ENCODE measurements around the gene ENO2. TPM values are rescaled to one million over a fixed set of nuclear protein-coding genes. Genes with fewer than 3 reads are reported as not detected.

The ENO2 gene
- total RNA-seq, 2 donors from 2014 or later, result 104 to 139 TPM

DNA sequence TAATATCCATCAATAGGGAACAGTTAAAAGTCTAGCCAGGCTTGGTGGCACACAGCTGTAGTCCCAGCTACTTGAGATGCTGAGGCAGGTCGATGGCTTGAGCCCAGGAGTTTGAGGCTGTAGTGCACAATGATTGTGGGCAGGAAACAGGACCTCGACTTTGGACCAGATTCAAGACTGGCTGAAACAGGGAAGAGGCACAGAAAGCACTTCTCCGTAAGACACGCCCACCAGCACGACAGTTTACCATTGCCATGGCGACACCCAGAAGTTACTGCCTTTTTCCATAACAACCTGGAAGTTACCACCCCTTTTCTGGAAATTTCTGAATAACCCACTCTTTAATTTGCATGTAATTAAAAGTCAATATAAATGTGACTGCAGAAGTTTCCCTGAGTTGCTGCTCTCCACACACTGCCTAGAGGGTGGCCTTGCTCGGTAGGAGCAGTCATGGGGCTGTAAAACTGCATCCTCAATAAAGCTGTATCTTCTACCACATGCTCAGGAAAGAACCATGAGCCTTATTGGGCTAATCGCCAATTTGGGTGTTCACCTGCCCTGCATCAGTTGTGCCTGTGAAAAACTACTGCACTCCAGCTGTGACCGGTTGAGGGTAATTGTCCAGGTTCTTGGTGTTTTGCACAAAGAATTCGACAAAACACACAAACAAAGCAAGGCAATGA lies 14.4 kb upstream of the ENO2 start:
- WGBS, 2 experiments (ENCODE audit: insufficient coverage in 1 of 2, insufficient read length in 1 of 2), result 86% methylated on average over 7 to 10 of the region's 10 CpGs
- Mint-ChIP-seq H3K9me3 (no peaks in the 10 kb centered on the region), H3K4me3 (no peak overlapping the region), H3K27me3 (ENCODE audit: insufficient read depth) (peaks cover 4% of the 10 kb centered on the region), H3K36me3 (ENCODE audit: low read depth) (no peaks in the 10 kb centered on the region), H3K4me1 (peaks cover 13% of the 10 kb centered on the region), H3K27ac (no peak overlapping the region)
- DNase-seq, result no peak
- Histone ChIP-seq H3K9ac (ENCODE audit: extremely low read depth, low read length, poor library complexity, severe bottlenecking) (no peak overlapping the region), H3K27me3 (ENCODE audit: control insufficient read depth, insufficient read depth, low read length, poor library complexity, severe bottlenecking) (no peaks in the 10 kb centered on the region), H3K36me3 (ENCODE audit: control insufficient read depth, insufficient read depth, low read length) (no peaks in the 10 kb centered on the region), H3K4me1 (ENCODE audit: control insufficient read depth, insufficient read depth, low read length) (peaks cover 7% of the 10 kb centered on the region), H3K9me3 (ENCODE audit: control insufficient read depth, low read length) (no peaks in the 10 kb centered on the region), H3K27ac (ENCODE audit: low read depth, low read length) (no peak overlapping the region), H3K4me3 (ENCODE audit: low read length) (no peak overlapping the region)
- TF ChIP-seq, protein P1, sequence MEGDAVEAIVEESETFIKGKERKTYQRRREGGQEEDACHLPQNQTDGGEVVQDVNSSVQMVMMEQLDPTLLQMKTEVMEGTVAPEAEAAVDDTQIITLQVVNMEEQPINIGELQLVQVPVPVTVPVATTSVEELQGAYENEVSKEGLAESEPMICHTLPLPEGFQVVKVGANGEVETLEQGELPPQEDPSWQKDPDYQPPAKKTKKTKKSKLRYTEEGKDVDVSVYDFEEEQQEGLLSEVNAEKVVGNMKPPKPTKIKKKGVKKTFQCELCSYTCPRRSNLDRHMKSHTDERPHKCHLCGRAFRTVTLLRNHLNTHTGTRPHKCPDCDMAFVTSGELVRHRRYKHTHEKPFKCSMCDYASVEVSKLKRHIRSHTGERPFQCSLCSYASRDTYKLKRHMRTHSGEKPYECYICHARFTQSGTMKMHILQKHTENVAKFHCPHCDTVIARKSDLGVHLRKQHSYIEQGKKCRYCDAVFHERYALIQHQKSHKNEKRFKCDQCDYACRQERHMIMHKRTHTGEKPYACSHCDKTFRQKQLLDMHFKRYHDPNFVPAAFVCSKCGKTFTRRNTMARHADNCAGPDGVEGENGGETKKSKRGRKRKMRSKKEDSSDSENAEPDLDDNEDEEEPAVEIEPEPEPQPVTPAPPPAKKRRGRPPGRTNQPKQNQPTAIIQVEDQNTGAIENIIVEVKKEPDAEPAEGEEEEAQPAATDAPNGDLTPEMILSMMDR (conservative IDR thresholded peaks at IDR 0.05), result no peak

DNA sequence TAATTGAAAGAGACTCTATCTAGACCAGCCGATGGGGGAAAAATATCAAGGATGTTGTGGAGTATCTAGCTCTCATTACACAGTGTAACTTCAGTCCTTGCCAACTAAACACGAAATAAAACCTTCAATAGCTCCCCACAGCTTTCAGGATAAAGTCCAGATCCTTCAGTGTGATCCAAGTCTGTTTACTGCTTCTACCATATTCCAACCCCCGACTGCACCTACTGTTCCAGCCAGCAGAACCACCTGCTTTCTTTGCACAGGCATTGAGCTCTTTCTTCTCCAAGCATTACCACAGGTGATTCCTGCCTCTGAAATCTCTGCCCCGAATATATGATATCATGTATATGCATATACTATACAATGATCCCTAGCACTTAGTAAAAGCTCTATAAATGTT lies 11.9 kb upstream of the ENO2 start:
- TF ChIP-seq, protein P1 (conservative IDR thresholded peaks at IDR 0.05), result no peak
- no peaks in the 10 kb centered on the region for H3K36me3 ChIP-seq (ENCODE audit: control insufficient read depth, insufficient read depth, low read length)
- DNase-seq, result no peak
- Mint-ChIP-seq H3K4me1 (peaks cover 13% of the 10 kb centered on the region), H3K4me3 (no peak overlapping the region), H3K9me3 (no peaks in the 10 kb centered on the region), H3K27ac (no peak overlapping the region), H3K36me3 (ENCODE audit: low read depth) (no peaks in the 10 kb centered on the region), H3K27me3 (ENCODE audit: insufficient read depth) (peaks cover 2% of the 10 kb centered on the region)
- H3K27me3 ChIP-seq (ENCODE audit: control insufficient read depth, insufficient read depth, low read length, poor library complexity, severe bottlenecking), result no peaks in the 10 kb centered on the region
- WGBS, 2 experiments (ENCODE audit: insufficient coverage in 1 of 2, insufficient read length in 1 of 2), result 92 to 100% methylated on average over 1 to 3 of the region's 4 CpGs
- no peak overlapping the region for H3K27ac ChIP-seq (ENCODE audit: low read depth, low read length)
- no peak overlapping the region for H3K9ac ChIP-seq (ENCODE audit: extremely low read depth, low read length, poor library complexity, severe bottlenecking)
- H3K9me3 ChIP-seq (ENCODE audit: control insufficient read depth, low read length), result no peaks in the 10 kb centered on the region
- H3K4me3 ChIP-seq (ENCODE audit: low read length), result no peak overlapping the region
- H3K4me1 ChIP-seq (ENCODE audit: control insufficient read depth, insufficient read depth, low read length), result peaks cover 7% of the 10 kb centered on the region

DNA sequence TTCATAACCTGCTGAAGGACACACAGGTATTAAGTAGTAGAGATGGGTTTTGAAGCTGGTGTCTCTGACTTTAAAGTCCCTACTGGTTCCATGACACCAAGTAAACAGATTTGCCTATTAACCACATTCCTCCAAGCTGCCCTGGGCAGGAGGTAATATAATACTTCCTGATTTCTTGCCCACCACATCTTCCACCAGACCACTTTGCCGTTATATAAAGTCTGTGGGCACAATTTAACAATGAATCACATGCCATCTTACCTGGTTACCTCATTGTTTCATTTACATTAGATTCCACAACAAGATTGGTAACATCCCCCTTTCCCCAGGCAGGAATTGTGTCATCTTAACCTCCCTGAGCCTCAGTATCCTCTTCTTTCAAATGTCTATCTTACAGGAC lies 10.7 kb upstream of the ENO2 start:
- no peaks in the 10 kb centered on the region for H3K36me3 Mint-ChIP-seq (ENCODE audit: low read depth)
- TF ChIP-seq, protein P1 (conservative IDR thresholded peaks at IDR 0.05), result no peak
- no peak for DNase-seq
- peaks cover 3% of the 10 kb centered on the region for H3K27me3 Mint-ChIP-seq (ENCODE audit: insufficient read depth)
- Histone ChIP-seq H3K27ac (ENCODE audit: low read depth, low read length) (no peak overlapping the region), H3K4me1 (ENCODE audit: control insufficient read depth, insufficient read depth, low read length) (peaks cover 7% of the 10 kb centered on the region), H3K36me3 (ENCODE audit: control insufficient read depth, insufficient read depth, low read length) (no peaks in the 10 kb centered on the region), H3K9me3 (ENCODE audit: control insufficient read depth, low read length) (no peaks in the 10 kb centered on the region), H3K4me3 (ENCODE audit: low read length) (peak overlapping the region; percentile 91), H3K27me3 (ENCODE audit: control insufficient read depth, insufficient read depth, low read length, poor library complexity, severe bottlenecking) (no peaks in the 10 kb centered on the region), H3K9ac (ENCODE audit: extremely low read depth, low read length, poor library complexity, severe bottlenecking) (peak overlapping the region; percentile 91)
- H3K9me3 Mint-ChIP-seq, result no peaks in the 10 kb centered on the region
- H3K4me1 Mint-ChIP-seq, result peaks cover 13% of the 10 kb centered on the region
- no peak overlapping the region for H3K4me3 Mint-ChIP-seq
- 84% methylated on average over 1 of the region's 1 CpG; no CpG with 5 or more reads in 1 of the 2 experiments for WGBS, 2 experiments (ENCODE audit: insufficient coverage in 1 of 2, insufficient read length in 1 of 2)
- H3K27ac Mint-ChIP-seq, result no peak overlapping the region

All from endodermal cell (in vitro differentiated cells).